Parathyroid adenoma (tissue), 2 donors: Measurements from ENCODE around the gene OR2V2.

Experiments
- H2AFZ ChIP-seq: fragments of 300-600 bp; sonication (generic); one replicate; pipeline ENCODE4 v1.7.0; 2017; ENCODE audit warnings: antibody characterized with exemption, mild to moderate bottlenecking
- H3K27ac ChIP-seq: fragments of 300-600 bp; sonication (generic); one replicate; pipeline ENCODE4 v1.7.0; 2017
- H3K27me3 ChIP-seq: fragments of 300-600 bp; sonication (generic); one replicate; pipeline ENCODE4 v1.7.0; 2017; ENCODE audit warnings: low read length; ENCODE audit not compliant: control insufficient read depth, insufficient read depth
- H3K36me3 ChIP-seq: fragments of 300-600 bp; sonication (generic); one replicate; pipeline ENCODE4 v1.7.0; 2017; ENCODE audit warnings: low read length; ENCODE audit not compliant: control insufficient read depth, insufficient read depth
- H3K4me1 ChIP-seq: fragments of 300-600 bp; sonication (generic); one replicate; pipeline ENCODE4 v1.7.0; 2017; ENCODE audit warnings: control low read depth
- H3K4me2 ChIP-seq: fragments of 300-600 bp; sonication (generic); one replicate; pipeline ENCODE4 v1.7.0; 2017; ENCODE audit warnings: low read length
- H3K4me3 ChIP-seq: fragments of 300-600 bp; sonication (generic); one replicate; pipeline ENCODE4 v1.7.0; 2017; ENCODE audit warnings: low read depth, low read length
- H3K79me2 ChIP-seq: fragments of 300-600 bp; sonication (generic); one replicate; pipeline ENCODE4 v1.7.0; 2017; ENCODE audit warnings: control low read depth
- H3K9ac ChIP-seq: fragments of 300-600 bp; sonication (generic); one replicate; pipeline ENCODE4 v1.7.0; 2017; ENCODE audit warnings: mild to moderate bottlenecking
- H3K9me3 ChIP-seq: fragments of 300-600 bp; sonication (generic); one replicate; pipeline ENCODE4 v1.7.0; 2017; ENCODE audit warnings: low read length; ENCODE audit not compliant: control insufficient read depth
- CTCF ChIP-seq: fragments of 300-600 bp; sonication (generic); IDR thresholded peaks from one replicate; pipeline ENCODE4 v1.7.0; 2017; ENCODE audit warnings: antibody characterized with exemption, mild to moderate bottlenecking
- donor health status: primary hyperparathyroidism.

OR2V2 gene

GRCh38 chr5:181151146-181151545 is 3.8 kb downstream of the OR2V2 start:
- H3K36me3 ChIP-seq, result no peaks in the 10 kb centered on the region
- H3K9ac ChIP-seq, result no peak overlapping the region
- no peak overlapping the region for H3K4me2 ChIP-seq
- no peak overlapping the region for H3K4me3 ChIP-seq
- H3K4me1 ChIP-seq, result no peaks in the 10 kb centered on the region
- H2AFZ ChIP-seq, result no peak overlapping the region
- no peak overlapping the region for H3K27ac ChIP-seq
- no peaks in the 10 kb centered on the region for H3K27me3 ChIP-seq
- H3K79me2 ChIP-seq, result no peaks in the 10 kb centered on the region
- no peaks in the 10 kb centered on the region for H3K9me3 ChIP-seq
- no peak for TF ChIP-seq CTCF

GRCh38 chr5:181152406-181152805 is 5.0 kb downstream of the OR2V2 start:
- Histone ChIP-seq H3K4me2 (no peak overlapping the region), H2AFZ (no peak overlapping the region), H3K4me3 (no peak overlapping the region), H3K27me3 (no peaks in the 10 kb centered on the region), H3K9ac (no peak overlapping the region), H3K4me1 (no peaks in the 10 kb centered on the region), H3K79me2 (no peaks in the 10 kb centered on the region), H3K27ac (no peak overlapping the region), H3K36me3 (no peaks in the 10 kb centered on the region), H3K9me3 (no peaks in the 10 kb centered on the region)
- no peak for TF ChIP-seq CTCF

DNA sequence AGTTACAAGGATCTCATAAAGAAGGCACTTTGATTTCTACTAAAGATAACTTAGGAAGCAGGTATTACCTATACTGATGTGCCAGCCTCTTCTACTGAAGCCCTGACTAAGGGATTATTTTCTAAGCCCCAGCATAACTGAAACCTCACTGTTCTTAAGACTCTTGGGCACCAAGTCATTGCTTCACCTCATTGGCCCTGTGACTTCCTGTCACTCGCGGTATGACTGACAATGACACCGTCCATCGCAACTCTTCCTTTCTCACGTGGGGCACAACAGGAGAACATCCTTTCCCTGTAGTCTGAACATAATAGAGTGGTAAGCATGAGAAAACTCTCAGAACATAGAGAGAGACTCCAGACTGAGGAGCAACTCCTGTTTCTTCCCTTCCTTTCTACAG is 6.4 kb downstream of the OR2V2 start:
- no peaks in the 10 kb centered on the region for H3K79me2 ChIP-seq
- no peaks in the 10 kb centered on the region for H3K27me3 ChIP-seq

GRCh38 chr5:181156758-181157157 is 9.4 kb downstream of the OR2V2 start:
- no peak overlapping the region for H3K9ac ChIP-seq
- H3K9me3 ChIP-seq, result no peaks in the 10 kb centered on the region
- H3K36me3 ChIP-seq, result no peaks in the 10 kb centered on the region
- no peak overlapping the region for H3K27ac ChIP-seq
- peaks cover 6% of the 10 kb centered on the region for H3K4me1 ChIP-seq
- no peak overlapping the region for H2AFZ ChIP-seq
- H3K4me2 ChIP-seq, result no peak overlapping the region
- no peak overlapping the region for H3K4me3 ChIP-seq
- no peaks in the 10 kb centered on the region for H3K27me3 ChIP-seq
- no peak for TF ChIP-seq CTCF
- no peaks in the 10 kb centered on the region for H3K79me2 ChIP-seq

More for the DNA sequence above, 6.4 kb downstream of the OR2V2 start:
- H3K4me3 ChIP-seq, result no peak overlapping the region
- no peak overlapping the region for H3K9ac ChIP-seq
- no peaks in the 10 kb centered on the region for H3K9me3 ChIP-seq
- TF ChIP-seq CTCF, result no peak
- H3K27ac ChIP-seq, result no peak overlapping the region
- H3K4me2 ChIP-seq, result no peak overlapping the region
- H3K36me3 ChIP-seq, result no peaks in the 10 kb centered on the region
- no peak overlapping the region for H2AFZ ChIP-seq
- H3K4me1 ChIP-seq, result no peaks in the 10 kb centered on the region

DNA sequence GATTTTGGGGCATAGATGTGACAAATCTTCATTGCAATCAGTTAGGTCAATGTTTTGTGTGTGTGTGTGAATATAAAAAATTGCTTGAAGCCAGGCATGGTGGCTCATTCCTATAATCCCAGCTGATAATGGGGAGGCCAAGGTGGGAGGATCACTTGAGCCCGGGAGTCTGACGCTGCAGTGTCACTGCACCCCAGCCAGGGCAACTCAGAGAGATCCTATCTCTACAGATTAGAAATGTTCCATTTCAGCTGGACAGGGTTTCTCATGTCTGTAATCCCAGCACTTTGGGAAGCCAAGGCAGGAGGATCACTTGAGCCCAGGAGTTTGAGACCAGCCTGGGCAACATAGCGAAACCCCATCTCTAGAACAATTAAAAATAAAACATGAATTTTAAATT is 11.5 kb downstream of the OR2V2 start:
- H3K79me2 ChIP-seq, result no peaks in the 10 kb centered on the region
- peaks cover 6% of the 10 kb centered on the region for H3K4me1 ChIP-seq
- H3K36me3 ChIP-seq, result no peaks in the 10 kb centered on the region
- H3K27ac ChIP-seq, result no peak overlapping the region
- no peaks in the 10 kb centered on the region for H3K27me3 ChIP-seq
- H3K4me3 ChIP-seq, result no peak overlapping the region
- no peak overlapping the region for H3K4me2 ChIP-seq
- H3K9ac ChIP-seq, result no peak overlapping the region
- H2AFZ ChIP-seq, result no peak overlapping the region
- H3K9me3 ChIP-seq, result no peaks in the 10 kb centered on the region
- no peak for TF ChIP-seq CTCF
